H1 (cell line): ENCODE measurements around the gene NHLRC2. TPM values are rescaled to one million over a fixed set of nuclear protein-coding genes. Genes with fewer than 3 reads are reported as not detected.

Source experiments
- CTCF ChIA-PET: fragments of 300-600 bp; sonication (Branson Sonifier 250); formaldehyde crosslinking; loops from one replicate; lab custom pipeline; 2021; ENCODE audit not compliant: partially characterized antibody; lab: Charles Lee
- POLR2A ChIA-PET: fragments of 300-600 bp; sonication (Branson Sonifier 250); formaldehyde crosslinking; loops from one replicate; lab custom pipeline; 2021; ENCODE audit warnings: inconsistent platforms; ENCODE audit not compliant: partially characterized antibody; lab: Charles Lee
- DNase-seq, 2 experiments: peaks; one replicate each; pipeline versions ENCODE4 v3.0.0 to v3.0.0-alpha.2; 2010 to 2022; ENCODE audit warnings: low spot score in 2 of 2, low read depth in 1 of 2, mixed read lengths in 1 of 2
- FAIRE-seq: peaks from 2 replicates; lab custom pipeline; 2011; peaks lifted over from hg19 to GRCh38; lab: Jason Lieb, UNC
- H2AFZ ChIP-seq: 2 replicates; pipeline ENCODE4 v1.8.1; 2012; ENCODE audit warnings: low read length, inconsistent platforms
- H2AK5ac ChIP-seq: 2 replicates; pipeline ENCODE4 v1.6.1; 2013; ENCODE audit warnings: low read depth, low read length
- H2BK120ac ChIP-seq: replicated peaks from 2 replicates; pipeline ENCODE3; 2013; ENCODE audit warnings: low read depth, low read length, inconsistent platforms
- H2BK12ac ChIP-seq: 2 replicates; pipeline ENCODE4 v1.6.1; 2013; ENCODE audit warnings: low read depth, low read length
- H2BK15ac ChIP-seq: 2 replicates; pipeline ENCODE4 v1.6.1; 2013; ENCODE audit warnings: low read length
- H2BK20ac ChIP-seq: 2 replicates; pipeline ENCODE4 v1.6.1; 2013; ENCODE audit warnings: low read length
- H2BK5ac ChIP-seq: 2 replicates; pipeline ENCODE4 v1.6.1; 2013; ENCODE audit warnings: low read depth, low read length
- H3K14ac ChIP-seq: 2 replicates; pipeline ENCODE4 v1.6.1; 2013; ENCODE audit warnings: inconsistent platforms; ENCODE audit not compliant: insufficient read length
- H3K18ac ChIP-seq: 2 replicates; pipeline ENCODE4 v1.6.1; 2013; ENCODE audit warnings: low read length; ENCODE audit errors: extremely low read depth
- H3K23ac ChIP-seq: 2 replicates; pipeline ENCODE4 v1.6.1; 2013; ENCODE audit warnings: inconsistent platforms; ENCODE audit not compliant: insufficient read length
- H3K23me2 ChIP-seq: 2 replicates; pipeline ENCODE4 v1.6.1; 2013; ENCODE audit warnings: low read depth, low read length
- H3K27ac ChIP-seq: 2 replicates; pipeline ENCODE4 v1.6.1; 2011; ENCODE audit warnings: low read depth, low read length, inconsistent platforms
- H3K27me3 ChIP-seq, 4 experiments: replicated peaks in 1 of 4; 1 replicate in 1 of 4; 2 replicates in 3 of 4; pipeline versions ENCODE4 v1.6.1 to v1.8.1; 2011 to 2013; ENCODE audit warnings: low read length in 3 of 4, mild to moderate bottlenecking in 3 of 4, inconsistent platforms in 2 of 4, mixed read lengths in 2 of 4, moderate library complexity in 1 of 4; ENCODE audit not compliant: control insufficient read depth in 3 of 4, insufficient read depth in 3 of 4; ENCODE audit errors: extremely low read depth in 1 of 4
- H3K36me3 ChIP-seq, 4 experiments: 2 replicates each; pipeline versions ENCODE4 v1.6.1 to v1.8.1; 2011 to 2013; ENCODE audit warnings: mild to moderate bottlenecking in 4 of 4, low read length in 3 of 4, moderate library complexity in 2 of 4, control low read depth in 1 of 4, inconsistent platforms in 1 of 4; ENCODE audit not compliant: insufficient read depth in 4 of 4, control insufficient read depth in 2 of 4
- H3K4ac ChIP-seq: replicated peaks from 2 replicates; pipeline ENCODE3; 2013; ENCODE audit warnings: low read length, low read depth, mixed read lengths, inconsistent platforms; ENCODE audit not compliant: insufficient read length
- H3K4me1 ChIP-seq, 4 experiments: replicated peaks in 1 of 4; 1 replicate in 1 of 4; 2 replicates in 3 of 4; pipeline versions ENCODE4 v1.6.1 to v1.8.1; 2011 to 2013; ENCODE audit warnings: low read length in 3 of 4, inconsistent platforms in 2 of 4, mixed read lengths in 1 of 4; ENCODE audit not compliant: insufficient read depth in 4 of 4, control insufficient read depth in 3 of 4
- H3K4me2 ChIP-seq, 2 experiments: 2 replicates each; pipeline versions ENCODE4 v1.6.1 to v1.8.1; 2011 to 2013; ENCODE audit warnings: low read depth in 2 of 2, low read length in 2 of 2, control low read depth in 1 of 2, inconsistent platforms in 1 of 2, mild to moderate bottlenecking in 1 of 2; ENCODE audit not compliant: insufficient read depth in 1 of 2
- H3K4me3 ChIP-seq, 4 experiments: fragments of 200-600, 300-600 bp in 1 of 4; sonication (generic), shearing (Covaris generic), sonication (Bioruptor Twin) in 1 of 4; 2 replicates each; pipeline versions ENCODE4 v1.5.1 to v1.8.1; 2011 to 2016; ENCODE audit warnings: low read length in 4 of 4, low read depth in 3 of 4, control low read depth in 2 of 4, inconsistent platforms in 2 of 4, mild to moderate bottlenecking in 2 of 4, mixed read lengths in 1 of 4, moderate library complexity in 1 of 4; ENCODE audit not compliant: insufficient read depth in 2 of 4; ENCODE audit errors: extremely low read depth in 1 of 4
- H3K56ac ChIP-seq: replicated peaks from 2 replicates; pipeline ENCODE3; 2013; ENCODE audit warnings: low read depth, mild to moderate bottlenecking, mixed read lengths, low read length, inconsistent platforms; ENCODE audit not compliant: insufficient read length
- H3K79me1 ChIP-seq: 2 replicates; pipeline ENCODE4 v1.6.1; 2013; ENCODE audit warnings: low read depth, low read length, control low read depth
- H3K79me2 ChIP-seq, 2 experiments: 2 replicates each; pipeline versions ENCODE4 v1.6.1 to v1.8.1; 2012 to 2013; ENCODE audit warnings: low read length in 2 of 2, mild to moderate bottlenecking in 2 of 2, inconsistent platforms in 1 of 2; ENCODE audit not compliant: insufficient read depth in 2 of 2, control insufficient read depth in 1 of 2
- H3K9ac ChIP-seq, 4 experiments: replicated peaks in 1 of 4; 1 replicate in 1 of 4; 2 replicates in 3 of 4; pipeline versions ENCODE4 v1.6.1 to v1.8.1; 2011 to 2013; ENCODE audit warnings: low read depth in 3 of 4, low read length in 3 of 4, control low read depth in 2 of 4, mild to moderate bottlenecking in 2 of 4, moderate library complexity in 2 of 4, inconsistent platforms in 1 of 4; ENCODE audit errors: extremely low read depth in 1 of 4
- H3K9me3 ChIP-seq, 2 experiments: 2 replicates each; pipeline versions ENCODE4 v1.6.1 to v1.8.1; 2012 to 2013; ENCODE audit warnings: mild to moderate bottlenecking in 2 of 2, moderate library complexity in 2 of 2, control low read depth in 1 of 2, inconsistent platforms in 1 of 2, low read depth in 1 of 2, low read length in 1 of 2, mixed read lengths in 1 of 2; ENCODE audit not compliant: insufficient read depth in 2 of 2
- H4K20me1 ChIP-seq, 2 experiments: replicated peaks in 1 of 2; 2 replicates each; pipeline versions ENCODE3 to v1.8.1; 2011 to 2013; ENCODE audit warnings: inconsistent platforms in 2 of 2, low read length in 2 of 2, mild to moderate bottlenecking in 1 of 2; ENCODE audit not compliant: insufficient read depth in 2 of 2, control insufficient read depth in 1 of 2
- H4K5ac ChIP-seq: 2 replicates; pipeline ENCODE4 v1.6.1; 2013; ENCODE audit warnings: low read length, low read depth, mixed read lengths, inconsistent platforms; ENCODE audit not compliant: insufficient read length
- H4K8ac ChIP-seq: 2 replicates; pipeline ENCODE4 v1.8.0; 2013; ENCODE audit warnings: mild to moderate bottlenecking, moderate library complexity, low read length, inconsistent platforms; ENCODE audit not compliant: insufficient read depth; ENCODE audit errors: extremely low read depth
- H4K91ac ChIP-seq: replicated peaks from 2 replicates; pipeline ENCODE3; 2013; ENCODE audit warnings: low read length, mixed read lengths, inconsistent platforms; ENCODE audit not compliant: insufficient read length
- CREB1 ChIP-seq: IDR thresholded peaks from 2 replicates; pipeline ENCODE4 v1.6.1; 2012; ENCODE audit warnings: inconsistent platforms
- EP300 ChIP-seq, 2 experiments: IDR thresholded peaks; 1 replicate in 1 of 2; 2 replicates in 1 of 2; pipeline ENCODE4 v1.6.1; 2011 to 2012; ENCODE audit warnings: low read depth in 2 of 2, low read length in 2 of 2, mild to moderate bottlenecking in 2 of 2, borderline replicate concordance in 1 of 2, inconsistent platforms in 1 of 2, moderate library complexity in 1 of 2
- GTF2F1 ChIP-seq: IDR thresholded peaks from 2 replicates; pipeline ENCODE4 v1.6.1; 2012; ENCODE audit warnings: low read depth, low read length, improper control_type of control experiment, borderline replicate concordance
- JUND ChIP-seq: IDR thresholded peaks from 2 replicates; pipeline ENCODE4 v1.6.1; 2011; ENCODE audit warnings: mild to moderate bottlenecking, improper control_type of control experiment, low read length
- WGBS, 2 experiments: shearing (Covaris generic) in 1 of 2; methylation state at CpG; one replicate each; pipeline versions ENCODE4 v1.1.6 to v1.1.7; 2013 to 2015; ENCODE audit warnings: low lambda C conversion rate in 2 of 2, mixed read lengths in 2 of 2, inconsistent platforms in 1 of 2, low coverage in 1 of 2, missing lambda C conversion rate in 1 of 2; ENCODE audit not compliant: insufficient replicate concordance in 2 of 2, insufficient coverage in 1 of 2, insufficient read length in 1 of 2; ENCODE audit errors: extremely low coverage in 1 of 2, missing lambda C conversion rate in 1 of 2; 5-methylcytosine and 5-hydroxymethylcytosine counted together
- polyA plus RNA-seq, 7 experiments: library from polyadenylated mRNA; depleted of rRNA in 3 of 7; stranded (reverse) in 5 of 7; unstranded in 2 of 7; fragments of >200 nt in 5 of 7; fragments of 200-250 nt in 2 of 7; gene quantifications; 1 replicate in 5 of 7; 2 replicates in 1 of 7; 4 replicates in 1 of 7; pipeline versions ENCODE4 v1.2.1 to v1.2.3, GENCODE V29; 2011 to 2013; ENCODE audit warnings: missing spikeins in 2 of 7, mixed read lengths in 2 of 7
- total RNA-seq: library from RNA; stranded (reverse); fragmentation: NEBNext Ultra II Directional; extraction: Animal tissue kit (Norgen Biotek cat#: 25700); gene quantifications from 2 replicates; pipeline ENCODE4 v1.2.1, GENCODE V29; 2021
- TF ChIP-seq, protein P1 (sequence below): IDR thresholded peaks from 2 replicates; pipeline ENCODE4 v1.6.1; 2012; ENCODE audit warnings: inconsistent platforms

The NHLRC2 gene
- total and polyA plus RNA-seq, 2 of the 8 experiments (the other 6 are each of a cell fraction or from before 2014, with no cell fraction given) = 4.9 to 25.6 TPM

DNA sequence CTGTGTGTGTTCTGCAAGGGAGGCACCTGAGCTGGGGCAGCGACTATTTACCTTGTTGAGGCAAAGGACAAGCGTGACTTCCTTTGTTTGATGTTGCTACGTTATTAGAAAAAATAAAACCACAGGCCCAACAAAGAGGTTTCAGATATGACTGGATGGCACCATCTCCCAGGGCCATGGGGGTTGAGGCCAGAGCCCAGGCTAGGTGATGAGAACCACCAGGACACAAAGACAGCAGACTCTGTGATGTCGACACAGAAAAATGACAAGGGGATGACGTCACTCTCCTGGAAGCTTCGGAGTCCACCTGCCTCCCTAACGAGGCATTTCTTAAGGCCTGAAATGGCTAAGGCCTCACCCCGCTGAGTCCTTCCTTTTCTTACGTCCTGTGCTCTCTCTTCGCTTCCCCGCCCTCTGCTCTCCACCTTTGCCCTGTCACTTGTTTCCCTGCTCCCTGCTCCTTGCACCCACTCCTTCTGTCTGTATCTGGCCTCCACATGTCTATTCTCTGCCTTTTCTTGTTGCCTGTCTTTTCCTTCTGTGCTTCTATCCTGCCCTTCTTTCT, 106.2 kb downstream of the NHLRC2 start:
- H4K5ac ChIP-seq = no peak overlapping the region
- no peak overlapping the region for H3K23ac ChIP-seq
- no peak overlapping the region for H3K4ac ChIP-seq
- WGBS, 2 experiments = 79% methylated on average over 11 of the region's 11 CpGs; no CpG with 5 or more reads in 1 of the 2 experiments
- no peak overlapping the region for H3K18ac ChIP-seq
- no peaks in the 10 kb centered on the region for H3K27me3 ChIP-seq
- no peak overlapping the region for H2BK20ac ChIP-seq
- peak in 1 of 2 experiments; percentile 10 for DNase-seq
- no peaks in the 10 kb centered on the region for H4K20me1 ChIP-seq
- no peak overlapping the region for H3K56ac ChIP-seq
- no peak for FAIRE-seq
- ChIA-PET POLR2A (no interaction called here), CTCF (interaction anchor here (1.0 kb wide), 1 partner anchor 149 kb away, joined by 3 read pairs; no protein-coding TSS in a partner anchor)
- H3K9ac ChIP-seq = no peak overlapping the region
- H3K4me1 ChIP-seq = no peaks in the 10 kb centered on the region; a peak in 1 of 7 replicates
- no peak overlapping the region for H4K8ac ChIP-seq
- no peak overlapping the region for H2BK15ac ChIP-seq
- H3K4me3 ChIP-seq = no peak overlapping the region
- 0 out of 2 replicates have a peak overlapping the region, but pooled peaks have one; percentile 6 for H2AFZ ChIP-seq
- TF ChIP-seq, protein P1, sequence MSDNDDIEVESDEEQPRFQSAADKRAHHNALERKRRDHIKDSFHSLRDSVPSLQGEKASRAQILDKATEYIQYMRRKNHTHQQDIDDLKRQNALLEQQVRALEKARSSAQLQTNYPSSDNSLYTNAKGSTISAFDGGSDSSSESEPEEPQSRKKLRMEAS = no peak
- TF ChIP-seq GTF2F1 = no peak
- peak; percentile 65; the same call in 1 of the 2 replicates for TF ChIP-seq JUND
- TF ChIP-seq CREB1 = peak; percentile 32; the same call in 1 of the 2 replicates
- TF ChIP-seq EP300 (IDR thresholded peaks at IDR 0.05; ENCODE audit: borderline replicate concordance in 1 of 2, low read depth in 2 of 2, low read length in 2 of 2) = no peak
- no peaks in the 10 kb centered on the region for H3K79me2 ChIP-seq
- no peaks in the 10 kb centered on the region for H3K79me1 ChIP-seq
- no peaks in the 10 kb centered on the region for H3K9me3 ChIP-seq
- H3K27ac ChIP-seq = no peak overlapping the region
- H4K91ac ChIP-seq = no peak overlapping the region
- H3K36me3 ChIP-seq = no peaks in the 10 kb centered on the region
- no peak overlapping the region; the same call in 1 of the 2 replicates for H2BK5ac ChIP-seq
- H3K14ac ChIP-seq = no peak overlapping the region
- no peaks in the 10 kb centered on the region; the same call in 1 of the 2 replicates for H3K23me2 ChIP-seq
- no peak overlapping the region for H2BK120ac ChIP-seq
- H3K4me2 ChIP-seq = no peak overlapping the region
- 0 out of 2 replicates have a peak overlapping the region, but pooled peaks have one; percentile 19 for H2AK5ac ChIP-seq
- H2BK12ac ChIP-seq = no peak overlapping the region
